A549 treated with Mapracorat at 1 μM for 4 hours (cell line): ENCODE data around the gene ARPC3. TPM values are rescaled to one million over a fixed set of nuclear protein-coding genes. Genes with fewer than 3 reads are reported as not detected.

Source experiments
- total RNA-seq: library from RNA; stranded (reverse); fragments of 200-300 nt; extraction: Qiagen RNA extraction; gene quantifications from 5 replicates; pipeline ENCODE4 v1.2.3, GENCODE V29; 2022

Gene ARPC3
- total RNA-seq: 441 to 718 TPM (median 446 TPM) in 5 replicates

GRCh38 chr12:110449799-110450497 lies at the start of gene ARPC3:
ARPC3 (minus strand) TSS chr12:110450337; CDS start chr12:110450260, 77 bp downstream.

GRCh38 chr12:110468214-110469048 lies 18.3 kb upstream of the ARPC3 start, which contains the start of the genes FAM216A and GPN3:
FAM216A (plus strand) TSS chr12:110468845; CDS start chr12:110468876, 31 bp downstream.
GPN3 (minus strand) TSS chr12:110468257; CDS start chr12:110468203, 54 bp downstream.

GRCh38 chr12:110403146-110403975 lies 46.8 kb downstream of the ARPC3 start, which contains the start of gene ANAPC7:
ANAPC7 (minus strand) TSS chr12:110403708; CDS start chr12:110403627, 81 bp downstream.

Other genes starting within 250 kb of the ARPC3 start
- gene ATP2A2, start 169.1 kb downstream of the ARPC3 start, total RNA-seq: 238 to 302 TPM (median 280 TPM) in 5 replicates
- gene ANAPC7, start 46.6 kb downstream of the ARPC3 start, total RNA-seq: 48.7 to 57.3 TPM (median 55.4 TPM) in 5 replicates
- gene GPN3, start 17.9 kb upstream of the ARPC3 start, total RNA-seq: 27.2 to 37.2 TPM (median 34.8 TPM) in 5 replicates
- 18.4 to 21.9 TPM (median 19.3 TPM) in 5 replicates for gene FAM216A, start 18.5 kb upstream of the ARPC3 start, total RNA-seq
- 140 to 173 TPM (median 158 TPM) in 5 replicates for gene VPS29, start 51.8 kb upstream of the ARPC3 start, total RNA-seq
- 0.13 to 0.55 TPM (median 0.22 TPM) in 5 replicates for gene RAD9B, start 52.0 kb upstream of the ARPC3 start, total RNA-seq
- gene PPTC7, start 133.0 kb upstream of the ARPC3 start, total RNA-seq: 23.0 to 29.3 TPM (median 28.2 TPM) in 5 replicates
- gene TCTN1, start 163.8 kb upstream of the ARPC3 start, total RNA-seq: 28.3 to 35.2 TPM (median 31.8 TPM) in 5 replicates
- gene HVCN1, start 238.8 kb upstream of the ARPC3 start, total RNA-seq: 0.38 to 0.98 TPM (median 0.65 TPM) in 5 replicates